CD1c-positive myeloid dendritic cell (primary cell): ENCODE results near the gene CRYAB.
A peak's percentile ranks its signal among the peaks of the same experiment; 100 is the strongest.
"Not testable (repeated sequence)": the region's sequence is repeated elsewhere in the genome, so short reads cannot be mapped to it uniquely, and the experiment has no call there.

Experiments
- DNase-seq: peaks from one replicate; pipeline ENCODE4 v3.0.0-alpha.2; 2016; ENCODE audit errors: extremely low spot score

CRYAB gene

DNA sequence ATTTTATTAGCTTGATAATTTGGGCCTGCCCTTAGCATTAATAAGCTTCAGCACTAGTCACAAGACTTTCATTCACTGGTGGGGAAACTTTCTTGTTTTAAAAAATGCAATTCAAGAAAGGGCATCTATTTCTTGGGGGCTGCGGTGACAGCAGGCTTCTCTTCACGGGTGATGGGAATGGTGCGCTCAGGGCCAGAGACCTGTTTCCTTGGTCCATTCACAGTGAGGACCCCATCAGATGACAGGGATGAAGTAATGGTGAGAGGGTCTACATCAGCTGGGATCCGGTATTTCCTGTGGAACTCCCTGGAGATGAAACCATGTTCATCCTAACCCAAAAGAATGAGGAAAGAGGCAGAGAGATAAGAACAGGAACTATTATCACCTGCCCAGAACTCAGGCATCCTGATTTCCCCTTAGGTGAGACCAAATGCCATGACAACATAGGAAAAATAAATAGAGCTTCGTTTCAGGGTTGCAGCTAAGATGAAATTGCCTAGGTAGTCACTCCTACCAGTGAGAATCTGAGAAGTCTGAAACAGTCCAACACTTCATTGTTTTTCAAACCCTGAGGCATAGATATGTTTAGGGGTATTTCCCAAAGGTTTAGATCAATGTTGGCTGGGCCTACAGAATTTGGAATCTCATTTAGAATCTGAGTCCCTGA is 2.8 kb downstream of the CRYAB start:
- no peak for DNase-seq

DNA sequence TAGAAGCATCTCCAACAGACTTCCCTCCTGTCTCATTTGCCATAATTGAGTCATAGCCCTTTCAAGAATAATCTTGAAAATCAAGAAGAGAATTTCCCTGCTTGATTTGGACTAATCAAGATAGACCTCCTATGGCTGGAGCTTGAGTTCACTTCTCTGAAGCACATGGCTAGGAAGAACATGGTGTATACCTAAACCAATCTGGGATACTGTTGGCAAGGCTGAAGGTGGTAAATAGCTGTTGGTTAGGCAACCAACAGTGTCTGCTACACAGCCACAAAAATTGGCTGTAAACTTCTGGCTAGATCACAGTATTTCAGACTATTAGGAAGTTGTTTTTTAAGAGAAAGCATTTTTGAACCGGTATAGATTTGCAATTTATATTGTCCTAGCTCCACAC is 4.9 kb downstream of the CRYAB start:
- DNase-seq: no peak

DNA sequence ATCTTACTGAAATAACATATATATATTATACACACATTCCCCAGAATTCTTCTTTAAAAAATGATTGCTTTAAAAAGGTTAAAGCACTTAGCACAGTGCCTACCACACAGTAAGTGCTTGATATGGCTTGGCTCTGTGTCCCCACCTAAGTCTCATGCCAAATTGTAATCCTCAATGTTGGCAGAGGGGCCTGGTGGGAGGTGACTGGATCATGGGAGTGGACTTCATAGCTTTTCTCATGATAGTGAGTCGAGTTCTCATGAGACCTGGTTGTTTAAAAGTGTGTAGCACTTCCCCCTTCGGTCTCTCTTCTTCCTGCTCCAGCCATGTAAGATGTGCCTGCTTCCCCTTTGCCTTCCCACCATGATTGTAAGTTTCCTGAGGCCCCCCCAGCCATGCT is 6.2 kb downstream of the CRYAB start:
- DNase-seq: no peak

DNA sequence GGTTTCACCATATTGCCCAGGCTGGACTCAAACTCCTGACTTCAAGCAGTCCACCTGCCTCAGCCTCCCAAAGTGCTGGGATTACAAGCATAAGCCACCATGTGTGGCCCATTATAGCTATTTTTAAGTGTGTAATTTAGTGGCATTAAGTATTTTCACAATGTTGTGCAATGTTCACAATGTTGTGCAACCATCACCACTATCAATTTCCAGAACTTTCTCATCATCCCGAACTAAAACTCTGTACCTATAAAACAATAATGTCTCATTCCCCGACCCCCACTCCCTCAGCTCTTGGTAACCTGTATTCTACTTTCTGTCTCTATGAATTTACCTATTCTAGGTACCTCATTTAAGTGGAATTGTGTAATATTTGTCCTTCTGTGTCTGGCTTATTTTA is 24.7 kb downstream of the CRYAB start:
- DNase-seq: no peak

DNA sequence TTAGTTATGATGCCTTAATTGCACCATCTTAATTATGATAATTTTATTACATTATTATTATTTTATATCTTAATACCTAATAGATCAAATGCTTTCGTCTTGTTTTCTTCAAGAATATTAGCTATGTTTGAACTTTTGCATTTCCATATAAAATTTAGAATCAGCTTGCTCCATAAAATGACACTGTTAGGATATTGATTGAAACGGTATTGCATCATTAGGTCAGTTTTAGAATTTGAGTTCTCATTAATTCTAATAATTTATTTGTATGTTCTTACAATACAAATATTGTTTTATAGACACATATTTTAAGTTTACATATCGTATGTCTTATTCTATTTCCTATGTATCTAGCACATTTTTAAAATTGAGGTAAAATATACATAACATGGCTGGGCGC is 25.5 kb downstream of the CRYAB start:
- no peak for DNase-seq

DNA sequence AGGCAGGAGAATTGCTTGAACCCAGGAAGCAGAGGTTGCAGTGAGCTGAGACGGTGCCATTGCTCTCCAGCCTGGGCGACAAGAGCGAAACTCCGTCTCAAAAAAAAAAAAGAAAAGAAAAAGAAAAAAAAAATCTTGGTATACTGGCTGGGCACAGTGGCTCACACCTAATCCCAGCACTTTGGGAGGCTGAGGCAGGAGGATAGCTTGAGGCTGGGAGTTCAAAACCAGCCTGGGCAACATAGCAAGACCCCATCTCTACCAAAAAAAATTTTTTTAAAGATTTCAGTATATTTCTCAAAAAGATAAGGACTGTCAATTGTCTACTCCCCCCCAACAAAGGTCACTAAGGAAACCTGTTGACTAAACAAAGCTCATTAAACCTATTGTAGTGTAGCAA is 26.5 kb downstream of the CRYAB start:
- not testable (repeated sequence) for DNase-seq

DNA sequence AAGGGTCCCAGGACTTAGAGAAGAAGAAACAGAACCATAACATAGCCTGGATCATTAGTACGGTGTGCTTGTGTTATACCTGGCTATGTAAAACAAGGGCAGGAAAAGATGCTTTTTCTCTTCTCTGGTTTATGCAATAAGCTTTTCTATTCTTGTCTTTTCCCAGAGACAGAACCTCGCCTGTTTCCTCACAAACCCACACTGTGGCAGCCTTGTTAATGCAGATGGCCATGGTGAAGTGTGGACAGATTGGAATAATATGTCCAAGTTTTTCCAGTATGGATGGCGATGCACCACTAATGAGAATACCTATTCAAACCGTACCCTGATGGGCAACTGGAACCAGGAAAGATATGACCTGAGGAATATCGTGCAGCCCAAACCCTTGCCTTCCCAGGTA is 29.4 kb downstream of the CRYAB start:
- DNase-seq: no peak

DNA sequence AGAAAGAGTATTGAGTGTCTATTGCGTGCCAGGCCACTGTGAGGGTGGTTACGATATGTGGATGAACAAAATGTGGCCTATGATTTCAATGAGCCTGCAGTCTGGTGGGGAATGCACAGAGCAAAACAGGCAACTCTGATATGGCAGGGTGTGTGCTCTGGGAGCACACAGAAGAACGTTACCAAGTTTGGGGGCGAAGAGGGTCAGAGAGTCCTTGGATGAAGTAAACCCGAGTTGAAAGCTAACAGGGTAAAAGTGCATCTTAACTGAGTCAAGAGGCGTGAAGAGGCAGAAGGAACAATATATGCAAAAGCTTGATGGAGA is 32.0 kb downstream of the CRYAB start:
- DNase-seq: no peak

DNA sequence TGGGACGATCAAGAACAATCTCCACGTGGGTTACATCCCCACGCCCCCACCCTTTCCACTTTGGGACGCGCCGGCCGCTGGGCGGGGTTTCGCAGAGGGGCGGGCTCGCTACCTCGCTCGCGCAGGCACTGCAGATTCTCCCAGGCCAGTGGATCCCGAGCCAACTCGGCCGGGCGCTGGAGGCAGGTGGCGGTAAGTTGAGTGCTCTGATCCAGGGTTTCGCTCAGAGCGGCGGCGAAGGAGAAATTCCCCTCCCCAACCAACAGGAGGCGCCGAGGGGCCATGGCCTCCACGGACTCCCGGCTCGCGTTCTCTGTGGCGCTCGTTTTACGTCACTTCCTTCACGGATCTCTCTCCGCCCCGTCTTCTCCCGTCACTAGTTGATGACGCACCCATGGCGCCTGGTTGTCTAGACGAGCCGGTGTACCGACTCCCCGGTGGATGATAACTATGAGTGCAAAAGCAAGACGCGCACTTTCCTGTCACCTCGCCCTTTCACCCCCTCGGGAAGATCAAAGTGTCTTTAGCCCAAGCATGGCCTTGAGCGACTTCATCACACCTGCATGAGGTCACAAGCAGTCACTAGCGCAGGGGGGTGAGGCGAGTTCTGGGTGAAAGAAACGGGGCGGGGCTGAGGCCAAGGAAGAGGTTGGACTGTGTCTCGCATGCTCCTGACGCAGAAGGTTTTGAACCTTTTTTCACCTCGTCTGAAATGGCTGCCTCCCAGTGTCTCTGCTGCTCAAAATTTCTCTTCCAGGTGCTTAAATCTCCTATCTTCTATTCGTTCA is 32.5 kb downstream of the CRYAB start, which contains the start of the genes CFAP68 and FDXACB1:
CFAP68 (plus strand) TSS at position 693 of the 788 bp plus-strand sequence; CDS start at position 713, 20 bp downstream.
FDXACB1 (minus strand) TSS at position 317 of the 788 bp plus-strand sequence; CDS start at position 284, 33 bp downstream.
- DNase-seq: peak; percentile 98

DNA sequence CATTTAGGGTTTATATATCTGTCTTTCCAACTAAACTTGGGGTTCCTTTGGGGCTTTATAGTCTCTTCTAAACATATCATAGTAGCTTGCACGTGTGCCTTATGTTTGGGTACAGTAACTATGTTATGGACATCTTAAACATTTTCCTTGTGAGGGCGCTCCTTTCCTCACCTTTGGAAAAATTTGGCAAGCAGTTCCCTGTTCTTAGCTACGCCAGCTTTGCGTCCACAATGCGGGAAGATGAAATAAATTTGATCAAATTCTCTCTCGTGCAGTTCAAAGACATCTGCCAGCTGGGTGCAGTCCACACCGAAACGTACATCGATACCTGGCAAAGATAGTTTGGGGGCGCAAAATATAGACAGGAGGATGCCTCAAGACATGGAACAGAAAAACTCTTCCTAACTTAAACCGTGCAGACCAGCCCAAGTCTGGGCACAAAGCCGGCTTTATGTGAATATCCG is 33.2 kb downstream of the CRYAB start:
- DNase-seq: peak; percentile 32

DNA sequence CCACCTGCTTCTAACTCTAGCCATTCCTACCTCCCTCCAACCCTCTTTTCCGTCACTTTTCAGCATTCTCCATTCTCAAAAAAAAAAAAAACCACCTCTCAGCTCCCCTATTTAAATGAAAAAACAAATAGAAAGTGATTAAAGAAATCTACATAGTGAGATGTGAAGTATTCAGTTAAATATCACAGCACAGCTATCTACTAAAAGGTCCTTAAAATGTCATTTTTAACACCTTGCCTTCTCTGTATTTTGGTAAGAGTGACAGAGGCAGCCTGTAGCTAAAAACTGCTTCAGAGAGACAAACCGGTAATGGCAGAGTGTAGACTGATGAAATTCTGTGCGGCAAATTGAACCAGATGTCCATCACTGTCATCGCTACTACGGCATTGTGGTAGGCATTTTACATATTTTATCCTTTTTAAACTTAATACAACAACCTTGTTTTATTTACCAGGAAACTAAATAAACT is 39.8 kb downstream of the CRYAB start:
- DNase-seq: no peak

DNA sequence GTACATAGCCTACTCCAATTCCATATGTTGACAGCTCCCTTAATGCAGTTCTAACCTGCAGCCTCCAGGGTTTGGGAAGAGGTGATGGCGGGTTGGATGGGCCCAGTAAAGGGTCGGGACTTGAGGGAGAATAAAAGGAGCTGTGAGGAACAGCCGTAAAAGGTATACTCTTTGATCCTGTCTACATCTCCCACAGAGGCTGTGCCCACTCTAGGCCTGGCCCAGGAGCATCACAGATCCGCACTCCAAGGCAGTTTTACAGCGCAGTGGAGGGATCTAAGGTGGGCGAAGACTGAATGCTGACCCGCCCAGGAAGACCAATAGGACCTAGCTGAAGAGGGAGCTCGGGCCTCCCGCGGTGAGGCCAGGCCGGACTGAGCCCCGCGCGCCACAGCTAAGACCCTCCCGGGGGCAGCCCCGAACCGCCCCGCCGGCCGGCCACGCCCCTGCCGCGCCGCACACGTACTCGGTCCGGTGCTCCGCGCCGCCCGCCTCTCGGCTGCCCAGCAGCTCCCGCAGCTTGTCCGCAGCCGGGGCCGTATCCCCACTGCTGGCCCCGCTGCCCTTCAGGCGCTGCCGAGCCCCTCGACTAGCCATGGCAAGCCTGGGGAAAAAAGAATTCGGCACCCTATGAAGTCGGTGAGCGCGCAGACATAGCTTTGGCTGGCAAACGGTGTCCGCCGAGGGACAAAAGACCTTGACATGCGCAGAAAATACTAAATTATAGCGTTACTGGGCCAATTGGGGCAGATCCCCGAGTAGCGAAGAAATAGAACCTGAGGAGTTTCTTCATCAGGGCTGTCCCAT is 40.5 kb downstream of the CRYAB start, which contains the start of gene ALG9:
ALG9 (minus strand) TSS at position 696 of the 807 bp plus-strand sequence; CDS start at position 597, 99 bp downstream.
- DNase-seq: peak; percentile 76

DNA sequence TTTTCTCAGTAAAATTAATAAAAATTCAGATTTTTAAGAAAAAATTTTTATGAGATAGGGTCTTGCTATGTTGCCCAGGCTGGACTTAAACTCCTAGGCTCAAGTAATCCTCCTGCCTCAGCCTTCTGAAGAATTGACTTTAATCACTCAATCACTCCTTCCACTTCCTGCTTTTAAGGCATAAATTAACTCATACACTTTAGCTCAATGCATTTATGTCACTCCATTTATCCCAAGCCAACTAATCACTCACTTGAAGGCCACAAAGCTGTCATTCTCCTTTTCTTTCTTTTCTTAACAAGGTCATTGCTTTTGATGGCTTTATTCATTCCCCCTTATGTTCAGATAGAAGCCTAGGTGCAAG is 41.1 kb downstream of the CRYAB start:
- DNase-seq: peak; percentile 35

DNA sequence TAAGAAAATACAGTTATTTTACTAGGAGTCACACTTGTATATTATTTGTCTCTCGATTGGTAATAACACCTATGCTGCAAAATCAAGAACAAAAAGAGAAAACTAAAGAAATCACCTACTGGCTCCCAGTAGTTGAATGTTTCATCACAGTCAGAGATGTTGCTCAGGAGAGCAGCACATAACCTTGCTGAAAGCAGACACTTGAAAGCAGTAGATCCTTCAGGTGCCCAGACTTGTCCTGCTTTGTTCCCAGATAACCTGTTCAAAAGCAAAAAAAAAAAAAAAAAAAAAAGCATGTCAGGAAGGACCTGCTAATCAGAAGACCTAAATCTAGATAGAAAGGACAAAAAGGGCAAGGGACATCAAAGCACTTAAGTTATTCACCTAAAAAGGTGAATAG is 41.5 kb downstream of the CRYAB start:
- no peak for DNase-seq

DNA sequence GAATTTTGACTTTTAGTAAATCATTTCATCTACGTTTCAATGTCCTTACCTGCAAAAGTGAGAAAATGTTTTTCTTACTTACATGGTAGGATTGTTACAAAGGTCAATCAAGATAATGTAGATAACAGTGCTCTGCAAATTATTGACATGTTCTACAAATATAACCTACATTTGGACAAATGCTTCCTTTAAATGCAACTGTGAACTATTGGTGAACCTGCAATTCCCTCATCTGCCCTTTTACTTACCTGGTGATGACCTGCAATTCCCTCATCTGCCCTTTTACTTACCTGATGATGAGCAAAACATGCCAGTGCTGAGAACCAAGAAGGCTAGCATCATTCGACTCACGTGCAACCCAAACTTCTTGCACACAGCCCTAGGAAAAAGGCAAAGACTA is 51.3 kb downstream of the CRYAB start:
- DNase-seq: no peak
